Left lung (tissue), 10 donors: ENCODE results near the gene TTC39C. TPM values are rescaled to one million over a fixed set of nuclear protein-coding genes. Genes with fewer than 3 reads are reported as not detected.

Experiments
- ATAC-seq: fragments of 200-7000 bp; cut with Tn5 transposase; one replicate; pipeline ENCODE4 v1.9.1; 2020; ENCODE audit warnings: moderate library complexity
- DNase-seq, 4 donors: peaks; one replicate each; pipeline ENCODE4 v3.0.0-alpha.2; 2013 to 2020
- H3K27ac ChIP-seq, 2 donors: fragments of 200-600 bp; sonication (generic) in 1 of 2; one replicate each; pipeline versions ENCODE4 v1.5.0 to v1.8.0; 2020 to 2021
- H3K27me3 ChIP-seq, 2 donors: fragments of 200-600 bp; sonication (generic) in 1 of 2; one replicate each; pipeline versions ENCODE4 v1.5.0 to v1.8.0; 2020 to 2021
- H3K36me3 ChIP-seq, 2 donors: fragments of 200-600 bp; sonication (generic) in 1 of 2; one replicate each; pipeline versions ENCODE4 v1.5.0 to v1.8.0; 2020 to 2021
- H3K4me1 ChIP-seq, 2 donors: fragments of 200-600 bp; one replicate each; pipeline ENCODE4 v1.8.0; 2021
- H3K4me3 ChIP-seq, 2 donors: fragments of 200-600 bp; sonication (generic) in 1 of 2; one replicate each; pipeline versions ENCODE4 v1.5.0 to v1.8.0; 2020 to 2021; ENCODE audit warnings: mild to moderate bottlenecking in 1 of 2
- H3K9me3 ChIP-seq, 2 donors: fragments of 200-600 bp; sonication (generic) in 1 of 2; one replicate each; pipeline versions ENCODE4 v1.5.0 to v1.8.0; 2020 to 2021
- CTCF ChIP-seq, 2 donors: fragments of 200-600 bp; sonication (generic) in 1 of 2; IDR thresholded peaks; one replicate each; pipeline versions ENCODE4 v1.5.0 to v1.8.0; 2021; ENCODE audit warnings: antibody characterized with exemption in 2 of 2
- intact Hi-C, 2 donors: fragments of 100-400 bp; cut with DNase I; formaldehyde crosslinking; loops; one replicate each; pipeline versions ENCODE4 v1.11.2 to v1.14.2; 2022
- polyA plus RNA-seq, 6 donors: library from polyadenylated mRNA; unstranded; fragments of 120-200 nt; gene quantifications; one replicate each; pipeline ENCODE4 v1.2.1, GENCODE V29; 2013; ENCODE audit not compliant: insufficient read length in 6 of 6
- total RNA-seq, 2 donors: library from RNA; stranded (reverse); fragmentation: NEBNext Ultra II Directional; extraction: Animal tissue kit (Norgen Biotek cat#: 25700); gene quantifications; one replicate each; pipeline ENCODE4 v1.2.1, GENCODE V29; 2021
- donor health status: DM: no; HTN: yes; CAD: no.
- donor health status: DM: no; HTN: no; CAD: no.

Gene TTC39C
- total and polyA plus RNA-seq, 8 donors: 12.0 to 19.3 (median 15.1) TPM

- ATAC-seq (no peak), DNase-seq (no peak)
- no peaks in the 10 kb centered on the region for H3K9me3 ChIP-seq
- no peak overlapping the region for H3K27ac ChIP-seq
- intact Hi-C loops: no loop called here
- peaks cover 0 to 9% of the 10 kb centered on the region in 2 donors for H3K27me3 ChIP-seq
- H3K4me1 ChIP-seq: peaks cover 10 to 85% of the 10 kb centered on the region in 2 donors
- TF ChIP-seq CTCF (IDR thresholded peaks at IDR 0.05): no peak
- H3K36me3 ChIP-seq: no peaks in the 10 kb centered on the region
- no peak overlapping the region for H3K4me3 ChIP-seq
Measured at GRCh38 chr18:24018299-24018886, 3.8 kb downstream of the TTC39C start.

GRCh38 chr18:24019641-24020331, 5.2 kb downstream of the TTC39C start:
- no peak for ATAC-seq
- Histone ChIP-seq H3K27ac (peak overlapping the region in 1 of 2 donors; percentile 16), H3K4me1 (peaks cover 10 to 76% of the 10 kb centered on the region in 2 donors), H3K36me3 (no peaks in the 10 kb centered on the region), H3K4me3 (no peak overlapping the region), H3K27me3 (peaks cover 0 to 5% of the 10 kb centered on the region in 2 donors), H3K9me3 (no peaks in the 10 kb centered on the region)
- TF ChIP-seq CTCF (IDR thresholded peaks at IDR 0.05): no peak
- DNase-seq: no peak
- intact Hi-C loops: no loop called here

GRCh38 chr18:24021505-24021904, 7.0 kb downstream of the TTC39C start:
- ATAC-seq: no peak
- peaks cover 0 to 71% of the 10 kb centered on the region in 2 donors for H3K4me1 ChIP-seq
- intact Hi-C loops: no loop called here

GRCh38 chr18:24022161-24022560, 7.6 kb downstream of the TTC39C start:
- H3K9me3 ChIP-seq: no peaks in the 10 kb centered on the region
- peaks cover 0 to 71% of the 10 kb centered on the region in 2 donors for H3K4me1 ChIP-seq
- no peaks in the 10 kb centered on the region for H3K36me3 ChIP-seq
- H3K27ac ChIP-seq: no peak overlapping the region
- no peak for DNase-seq
- no peak overlapping the region for H3K4me3 ChIP-seq
- ATAC-seq: no peak
- TF ChIP-seq CTCF (IDR thresholded peaks at IDR 0.05): no peak
- intact Hi-C loops: no loop called here
- peaks cover 0 to 2% of the 10 kb centered on the region in 2 donors for H3K27me3 ChIP-seq

More at GRCh38 chr18:24021505-24021904, 7.0 kb downstream of the TTC39C start:
- H3K27ac ChIP-seq: peak overlapping the region in 1 of 2 donors; percentile 16
- no peak for TF ChIP-seq CTCF (IDR thresholded peaks at IDR 0.05)
- no peaks in the 10 kb centered on the region for H3K36me3 ChIP-seq
- peaks cover 0 to 5% of the 10 kb centered on the region in 2 donors for H3K27me3 ChIP-seq
- no peak for DNase-seq
- no peak overlapping the region for H3K4me3 ChIP-seq
- H3K9me3 ChIP-seq: no peaks in the 10 kb centered on the region

- Histone ChIP-seq H3K27me3 (no peaks in the 10 kb centered on the region), H3K9me3 (no peaks in the 10 kb centered on the region), H3K27ac (no peak overlapping the region), H3K4me3 (no peak overlapping the region), H3K4me1 (peaks cover 6 to 72% of the 10 kb centered on the region in 2 donors), H3K36me3 (no peaks in the 10 kb centered on the region)
- ATAC-seq (no peak), DNase-seq (peak in 1 of 4 donors; percentile 52)
- TF ChIP-seq CTCF (IDR thresholded peaks at IDR 0.05): no peak
- intact Hi-C loops: no loop called here
Measured at GRCh38 chr18:24023185-24023814, 8.7 kb downstream of the TTC39C start.
